GM12875 (cell line): ENCODE data around the gene CDRT4.
"Not testable (repeated sequence)": the region's sequence is repeated elsewhere in the genome, so short reads cannot be mapped to it uniquely, and the experiment has no call there.

Source experiments
- H3K4me3 ChIP-seq: one replicate; pipeline ENCODE4 v1.5.1; 2011; ENCODE audit warnings: low read depth, low read length, control low read depth
- CTCF ChIP-seq: IDR thresholded peaks from 2 replicates; pipeline ENCODE4 v1.5.1; 2011; ENCODE audit warnings: low read depth, mild to moderate bottlenecking, control low read depth, inconsistent platforms, low read length, moderate library complexity, borderline replicate concordance; ENCODE audit not compliant: insufficient read depth

Gene CDRT4

DNA sequence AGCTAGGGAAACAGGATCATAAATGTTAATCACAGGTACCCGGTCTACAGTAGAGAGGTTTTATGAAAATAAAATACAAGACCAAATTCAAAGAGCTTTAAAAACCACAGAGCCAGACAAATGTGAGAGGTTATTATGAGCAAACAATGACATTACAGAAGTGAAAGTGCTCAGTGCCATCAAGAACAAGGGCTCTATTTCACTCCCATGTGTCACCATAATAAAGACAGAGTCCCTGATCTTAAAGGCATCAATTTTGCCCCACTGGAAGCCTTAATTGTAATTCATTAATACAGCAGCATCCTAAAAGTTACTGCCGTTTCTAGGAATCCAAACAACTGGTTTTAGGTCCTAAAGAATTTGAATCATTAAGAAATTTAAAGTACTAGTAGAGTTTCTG is 43.7 kb upstream of the CDRT4 start:
- TF ChIP-seq CTCF: no peak

GRCh38 chr17:15510361-15510760 is 42.9 kb upstream of the CDRT4 start:
- no peak overlapping the region for H3K4me3 ChIP-seq
- TF ChIP-seq CTCF: no peak

More for the DNA sequence above, 43.7 kb upstream of the CDRT4 start:
- no peak overlapping the region for H3K4me3 ChIP-seq

DNA sequence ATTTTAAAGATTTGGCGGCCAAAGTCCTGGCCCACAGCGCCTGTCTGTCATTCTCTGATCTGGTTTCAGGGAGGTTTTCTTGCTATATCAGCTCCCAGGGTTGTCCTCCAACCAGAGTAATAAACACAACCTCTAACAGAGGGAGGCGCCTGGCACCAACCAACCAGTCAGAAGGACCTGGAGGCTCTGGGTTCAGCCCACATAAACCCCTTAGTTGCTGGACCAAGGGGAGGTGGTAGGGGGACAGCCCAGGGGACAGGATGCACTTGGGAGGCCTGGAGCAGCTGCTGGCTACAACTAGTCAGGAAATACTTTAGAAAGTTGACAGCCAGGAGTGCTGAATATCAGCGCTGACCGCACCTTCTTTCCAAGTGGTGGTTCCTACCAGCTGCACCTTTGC is 41.7 kb upstream of the CDRT4 start:
- H3K4me3 ChIP-seq: no peak overlapping the region
- no peak for TF ChIP-seq CTCF

- no peak for TF ChIP-seq CTCF
- H3K4me3 ChIP-seq: no peak overlapping the region
These were observed 41.0 kb upstream of the CDRT4 start for GRCh38 chr17:15508466-15508865.

GRCh38 chr17:15507896-15508295 is 40.5 kb upstream of the CDRT4 start:
- H3K4me3 ChIP-seq: no peak overlapping the region
- TF ChIP-seq CTCF: no peak

- TF ChIP-seq CTCF: no peak
- H3K4me3 ChIP-seq: no peak overlapping the region
These were observed 39.6 kb upstream of the CDRT4 start for GRCh38 chr17:15507001-15507400.

- not testable (repeated sequence) for H3K4me3 ChIP-seq
These were observed 38.3 kb upstream of the CDRT4 start for GRCh38 chr17:15505708-15506107.

- H3K4me3 ChIP-seq: no peak overlapping the region
- no peak for TF ChIP-seq CTCF
These were observed 36.3 kb upstream of the CDRT4 start for GRCh38 chr17:15503731-15504130.
